ENCODE measurements around the gene PKP3.
"Not testable (repeated sequence)": the region's sequence is repeated elsewhere in the genome, so short reads cannot be mapped to it uniquely, and the experiment has no call there.

Gene PKP3

DNA sequence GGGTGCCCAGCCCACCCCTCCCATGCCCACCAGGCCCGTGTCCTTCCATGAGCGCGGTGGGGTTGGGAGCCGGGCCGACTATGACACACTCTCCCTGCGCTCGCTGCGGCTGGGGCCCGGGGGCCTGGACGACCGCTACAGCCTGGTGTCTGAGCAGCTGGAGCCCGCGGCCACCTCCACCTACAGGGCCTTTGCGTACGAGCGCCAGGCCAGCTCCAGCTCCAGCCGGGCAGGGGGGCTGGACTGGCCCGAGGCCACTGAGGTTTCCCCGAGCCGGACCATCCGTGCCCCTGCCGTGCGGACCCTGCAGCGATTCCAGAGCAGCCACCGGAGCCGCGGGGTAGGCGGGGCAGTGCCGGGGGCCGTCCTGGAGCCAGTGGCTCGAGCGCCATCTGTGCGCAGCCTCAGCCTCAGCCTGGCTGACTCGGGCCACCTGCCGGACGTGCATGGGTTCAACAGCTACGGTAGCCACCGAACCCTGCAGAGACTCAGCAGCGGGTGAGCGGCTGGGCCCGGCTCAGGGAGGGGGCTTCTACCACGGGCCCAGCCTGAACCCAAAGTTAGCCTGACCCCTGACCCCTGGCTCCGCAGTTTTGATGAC is 3.0 kb downstream of the PKP3 start:
- peak; percentile 30 for DNase-seq

DNA sequence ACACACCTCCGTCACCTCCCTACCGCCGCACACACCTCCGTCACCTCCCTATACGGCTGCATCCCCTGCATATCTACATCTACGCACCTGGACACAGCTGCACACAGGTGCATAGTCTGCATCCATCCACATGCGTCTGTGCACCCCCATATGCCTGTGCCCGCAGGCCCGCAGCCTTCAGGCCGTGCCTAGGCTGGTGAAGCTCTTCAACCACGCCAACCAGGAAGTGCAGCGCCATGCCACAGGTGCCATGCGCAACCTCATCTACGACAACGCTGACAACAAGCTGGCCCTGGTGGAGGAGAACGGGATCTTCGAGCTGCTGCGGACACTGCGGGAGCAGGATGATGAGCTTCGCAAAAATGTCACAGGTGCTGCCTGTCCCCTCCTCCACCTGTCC is 4.8 kb downstream of the PKP3 start:
- no peak for DNase-seq

DNA sequence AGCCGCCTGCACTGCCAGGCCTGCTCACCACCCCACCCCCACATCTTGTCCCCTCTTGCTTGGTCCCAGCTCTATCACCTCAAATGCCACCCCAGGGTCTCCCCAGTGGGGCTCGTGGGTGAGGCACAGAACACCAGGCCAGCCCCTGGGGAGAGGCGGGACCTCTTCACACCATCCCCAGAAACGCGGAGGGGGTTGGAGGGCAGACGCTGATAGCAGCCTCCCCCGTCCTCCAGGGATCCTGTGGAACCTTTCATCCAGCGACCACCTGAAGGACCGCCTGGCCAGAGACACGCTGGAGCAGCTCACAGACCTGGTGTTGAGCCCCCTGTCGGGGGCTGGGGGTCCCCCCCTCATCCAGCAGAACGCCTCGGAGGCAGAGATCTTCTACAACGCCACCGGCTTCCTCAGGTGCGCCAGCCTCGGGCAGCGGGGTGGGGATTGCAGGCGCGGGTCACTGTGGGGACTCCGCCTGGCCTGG is 5.8 kb downstream of the PKP3 start:
- no peak for DNase-seq

DNA sequence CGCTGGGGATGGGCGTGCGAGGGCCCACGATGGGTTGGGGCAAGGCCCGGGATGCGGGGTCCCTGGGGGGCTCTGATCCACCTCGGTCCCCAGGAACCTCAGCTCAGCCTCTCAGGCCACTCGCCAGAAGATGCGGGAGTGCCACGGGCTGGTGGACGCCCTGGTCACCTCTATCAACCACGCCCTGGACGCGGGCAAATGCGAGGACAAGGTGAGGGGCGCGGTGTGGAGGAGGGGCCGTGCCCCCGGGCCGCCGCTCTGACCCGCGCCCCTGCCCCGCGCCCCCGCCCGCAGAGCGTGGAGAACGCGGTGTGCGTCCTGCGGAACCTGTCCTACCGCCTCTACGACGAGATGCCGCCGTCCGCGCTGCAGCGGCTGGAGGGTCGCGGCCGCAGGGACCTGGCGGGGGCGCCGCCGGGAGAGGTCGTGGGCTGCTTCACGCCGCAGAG is 6.3 kb downstream of the PKP3 start:
- DNase-seq, result no peak

DNA sequence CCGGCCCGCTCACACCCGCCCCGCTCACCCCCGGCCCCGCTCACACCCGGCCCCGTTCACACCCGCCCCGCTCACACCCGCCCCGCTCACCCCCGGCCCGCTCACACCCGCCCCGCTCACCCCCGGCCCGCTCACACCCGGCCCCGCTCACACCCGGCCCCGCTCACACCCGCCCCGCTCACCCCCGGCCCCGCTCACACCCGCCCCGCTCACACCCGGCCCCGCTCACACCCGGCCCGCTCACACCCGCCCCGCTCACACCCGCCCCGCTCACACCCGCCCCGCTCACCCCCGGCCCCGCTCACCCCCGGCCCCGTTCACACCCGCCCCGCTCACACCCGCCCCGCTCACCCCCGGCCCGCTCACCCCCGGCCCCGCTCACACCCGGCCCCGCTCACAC is 7.2 kb downstream of the PKP3 start:
- DNase-seq, result not testable (repeated sequence)

DNA sequence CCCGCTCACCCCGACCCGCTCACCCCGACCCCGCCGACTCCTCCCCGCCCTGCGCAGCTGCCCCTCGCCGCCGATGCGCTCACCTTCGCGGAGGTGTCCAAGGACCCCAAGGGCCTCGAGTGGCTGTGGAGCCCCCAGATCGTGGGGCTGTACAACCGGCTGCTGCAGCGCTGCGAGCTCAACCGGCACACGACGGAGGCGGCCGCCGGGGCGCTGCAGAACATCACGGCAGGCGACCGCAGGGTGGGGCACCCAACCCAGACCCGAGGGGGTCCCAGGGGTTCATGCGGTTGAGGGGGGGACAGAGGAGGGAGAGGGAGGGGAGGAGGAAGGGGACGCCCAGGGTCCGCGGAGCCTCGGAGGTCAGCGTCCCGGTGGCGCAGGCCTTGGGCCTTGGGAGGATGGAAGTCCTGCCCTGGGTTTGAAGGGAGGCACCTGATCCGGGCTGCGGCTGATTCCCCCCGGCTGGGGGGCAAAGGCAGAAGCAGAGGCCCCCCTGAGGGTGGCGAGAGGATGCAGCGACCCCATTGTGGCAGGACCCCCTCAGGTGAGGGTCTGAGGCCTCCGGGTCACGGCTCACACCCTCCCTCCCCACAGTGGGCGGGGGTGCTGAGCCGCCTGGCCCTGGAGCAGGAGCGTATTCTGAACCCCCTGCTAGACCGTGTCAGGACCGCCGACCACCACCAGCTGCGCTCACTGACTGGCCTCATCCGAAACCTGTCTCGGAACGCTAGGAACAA is 9.2 kb downstream of the PKP3 start:
- DNase-seq, result no peak

DNA sequence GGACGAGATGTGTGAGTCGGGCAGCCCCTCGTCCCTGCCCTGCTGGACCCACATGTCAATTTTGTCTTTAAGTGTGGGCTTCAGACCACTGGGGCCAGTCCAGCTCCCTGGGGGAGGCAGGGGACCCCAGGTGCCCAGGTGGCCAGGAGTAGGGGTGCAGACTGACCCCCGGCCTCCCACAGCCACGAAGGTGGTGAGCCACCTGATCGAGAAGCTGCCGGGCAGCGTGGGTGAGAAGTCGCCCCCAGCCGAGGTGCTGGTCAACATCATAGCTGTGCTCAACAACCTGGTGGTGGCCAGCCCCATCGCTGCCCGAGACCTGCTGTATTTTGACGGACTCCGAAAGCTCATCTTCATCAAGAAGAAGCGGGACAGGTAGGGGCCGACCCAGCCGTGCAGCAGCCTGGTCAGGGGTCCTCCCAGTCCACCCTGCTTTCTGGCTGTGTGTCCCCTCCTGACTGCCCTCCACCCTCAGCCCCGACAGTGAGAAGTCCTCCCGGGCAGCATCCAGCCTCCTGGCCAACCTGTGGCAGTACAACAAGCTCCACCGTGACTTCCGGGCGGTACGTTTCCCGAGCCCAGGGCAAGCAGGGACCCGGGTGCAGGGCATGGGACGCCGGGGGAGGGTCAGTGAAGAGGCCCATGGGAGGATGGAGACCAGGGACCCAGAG is 9.9 kb downstream of the PKP3 start:
- no peak for DNase-seq

DNA sequence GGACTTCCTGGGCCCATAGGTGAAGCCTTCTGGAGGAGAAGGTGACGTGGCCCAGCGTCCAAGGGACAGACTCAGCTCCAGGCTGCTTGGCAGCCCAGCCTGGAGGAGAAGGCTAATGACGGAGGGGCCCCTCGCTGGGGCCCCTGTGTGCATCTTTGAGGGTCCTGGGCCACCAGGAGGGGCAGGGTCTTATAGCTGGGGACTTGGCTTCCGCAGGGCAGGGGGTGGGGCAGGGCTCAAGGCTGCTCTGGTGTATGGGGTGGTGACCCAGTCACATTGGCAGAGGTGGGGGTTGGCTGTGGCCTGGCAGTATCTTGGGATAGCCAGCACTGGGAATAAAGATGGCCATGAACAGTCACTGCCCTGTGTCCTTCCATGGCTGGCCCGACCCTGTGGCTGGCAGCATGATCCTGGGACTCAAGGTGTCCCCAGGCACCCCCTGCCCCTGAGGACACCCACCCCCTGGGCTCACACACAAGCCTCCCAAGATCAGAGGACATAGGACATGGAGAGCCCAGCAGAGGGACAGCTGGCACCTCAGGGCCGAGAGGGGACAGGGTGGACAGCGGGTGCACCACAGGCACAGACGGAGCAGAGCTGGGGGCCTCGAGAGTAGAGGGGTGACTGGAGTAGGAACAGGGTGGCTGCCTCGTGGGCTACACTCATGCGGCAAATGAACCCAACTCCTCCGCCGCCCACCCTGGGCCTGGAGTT is 10.7 kb downstream of the PKP3 start:
- DNase-seq, result no peak

DNA sequence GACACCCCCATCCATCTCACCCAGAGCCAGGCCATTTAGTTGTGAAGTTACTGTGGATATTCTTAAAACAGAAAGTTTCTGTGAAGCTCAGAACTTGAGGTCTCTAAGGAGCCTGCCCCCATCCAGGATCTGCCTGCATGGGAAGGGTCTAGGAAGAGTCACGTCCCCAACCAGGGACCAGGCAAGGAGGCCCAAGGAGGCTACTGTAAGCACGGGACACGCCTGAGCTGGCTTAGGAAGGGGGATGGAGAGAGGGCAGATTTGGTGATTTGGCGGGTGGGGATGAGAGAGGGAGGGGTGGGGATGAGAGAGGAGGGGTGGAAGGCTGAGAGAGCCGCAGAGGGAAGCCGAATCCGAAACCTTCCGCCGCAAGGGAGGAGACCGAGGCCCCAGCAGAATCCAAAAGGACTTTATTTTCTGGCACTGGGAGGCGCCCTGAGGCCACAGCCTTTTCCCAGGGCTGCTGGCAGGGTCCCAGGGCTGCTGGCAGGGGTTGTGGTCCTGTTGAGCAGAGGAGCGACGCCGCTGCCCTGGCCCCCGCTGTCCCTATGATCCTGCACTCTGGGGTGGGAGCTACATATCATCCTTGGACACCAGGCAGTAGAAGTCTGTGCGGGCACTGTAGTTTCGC is 11.4 kb downstream of the PKP3 start:
- DNase-seq, result no peak

DNA sequence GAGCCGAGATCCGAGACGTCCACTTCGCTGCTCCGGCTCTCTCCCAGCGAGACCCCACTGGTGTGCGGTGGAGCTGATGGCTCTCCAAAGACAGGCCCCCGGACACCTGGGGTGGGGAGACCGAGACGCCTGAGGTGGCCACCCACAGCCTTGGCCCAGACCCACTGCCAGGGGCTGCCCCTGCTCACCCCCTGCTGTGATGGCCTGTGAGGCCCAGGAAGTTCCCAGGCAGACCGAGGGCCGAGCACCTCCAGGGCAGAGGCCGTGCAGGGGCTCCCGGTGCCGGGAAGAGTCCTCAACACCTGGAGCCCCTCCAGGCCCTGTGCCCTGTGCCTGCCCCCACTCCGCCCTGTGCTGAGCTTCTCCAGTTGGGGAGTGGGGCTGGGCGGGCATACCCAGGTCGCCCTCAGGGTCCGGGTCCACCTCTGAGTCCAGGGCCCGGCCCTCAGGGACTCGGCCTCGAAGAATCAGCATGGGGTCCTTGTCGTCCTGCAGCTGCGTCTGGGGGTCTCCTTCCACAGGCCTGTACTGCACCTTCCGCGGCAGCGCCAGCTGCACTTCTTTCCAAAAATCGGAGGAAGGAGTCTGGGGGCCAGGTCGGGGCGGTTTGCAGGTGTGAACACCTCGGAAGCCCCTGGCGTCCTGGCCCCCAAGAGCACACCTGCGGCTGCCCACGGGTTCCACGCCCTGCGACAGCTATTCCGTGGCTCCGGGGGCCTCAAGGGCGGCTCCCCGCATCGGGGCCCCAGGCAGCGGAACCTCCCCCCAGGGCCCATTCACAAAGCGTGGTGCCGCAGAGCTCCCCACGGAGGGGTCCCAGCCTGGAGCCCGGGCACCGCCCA is 12.2 kb downstream of the PKP3 start:
- no peak for DNase-seq

DNA sequence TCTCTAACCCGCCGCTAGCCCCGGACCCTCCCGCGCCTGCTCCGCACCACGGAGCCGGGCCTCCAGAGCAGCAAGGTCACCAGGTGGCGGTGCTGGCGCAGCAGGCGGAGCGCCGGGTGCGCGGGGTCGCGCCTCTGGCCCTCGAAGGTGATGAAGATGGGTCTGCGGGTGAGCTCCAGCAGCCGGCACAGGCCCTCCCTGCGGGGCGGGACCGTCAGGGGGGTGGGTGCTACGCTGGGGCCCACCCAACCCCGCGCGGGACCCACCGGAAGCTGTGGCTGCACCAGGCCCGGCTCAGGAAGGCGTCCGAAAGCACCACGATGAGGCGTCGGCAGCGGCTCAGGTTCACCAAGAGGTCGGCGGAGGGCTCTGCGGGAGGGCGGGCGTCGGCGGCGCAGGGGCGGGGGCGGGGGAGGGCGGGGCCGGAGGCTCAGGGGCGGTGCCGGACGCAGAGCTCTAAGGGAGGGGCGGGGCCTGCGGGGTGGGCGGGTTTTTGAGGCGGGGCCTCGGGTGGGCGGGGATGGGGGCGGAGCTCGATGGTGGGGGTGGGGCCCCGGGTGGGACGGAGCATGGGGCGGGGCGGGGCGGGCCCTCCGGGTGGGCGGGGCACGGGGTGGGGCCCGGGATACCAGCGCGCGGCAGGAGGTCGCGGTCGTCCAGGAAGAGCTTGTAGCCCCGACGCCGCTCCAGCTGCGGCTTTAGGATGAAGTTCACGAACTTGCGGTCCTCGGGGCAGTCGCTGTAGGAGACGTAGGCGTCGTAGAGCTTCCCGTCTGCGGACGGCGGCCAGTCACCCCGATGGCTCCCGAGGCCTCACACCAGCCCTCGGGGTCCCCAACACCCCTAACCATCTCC is 13.0 kb downstream of the PKP3 start:
- DNase-seq, result peak; percentile 90

DNA sequence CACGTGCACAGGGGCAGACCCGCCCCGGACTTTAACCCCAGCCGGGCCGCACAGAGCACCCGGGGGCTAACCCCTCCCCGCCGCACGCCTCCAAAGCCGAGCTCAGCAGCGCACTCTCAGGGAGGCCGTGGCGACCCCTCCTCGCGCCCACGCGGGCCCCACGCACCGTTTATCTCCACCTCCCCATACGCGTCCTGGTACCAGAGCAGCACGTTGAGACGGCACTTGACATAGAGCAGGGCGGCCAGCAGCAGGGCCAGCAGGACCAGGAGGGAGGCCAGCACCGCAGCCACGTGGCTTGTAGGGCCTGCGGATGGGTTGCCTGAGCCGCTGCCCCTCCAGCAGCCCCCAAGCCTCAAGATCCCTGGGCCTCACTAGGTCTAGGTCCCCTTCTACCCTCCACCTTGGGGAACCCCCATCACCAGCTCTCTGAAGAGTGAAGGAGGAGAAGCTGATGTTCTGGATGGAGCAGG is 13.7 kb downstream of the PKP3 start:
- no peak for DNase-seq

DNA sequence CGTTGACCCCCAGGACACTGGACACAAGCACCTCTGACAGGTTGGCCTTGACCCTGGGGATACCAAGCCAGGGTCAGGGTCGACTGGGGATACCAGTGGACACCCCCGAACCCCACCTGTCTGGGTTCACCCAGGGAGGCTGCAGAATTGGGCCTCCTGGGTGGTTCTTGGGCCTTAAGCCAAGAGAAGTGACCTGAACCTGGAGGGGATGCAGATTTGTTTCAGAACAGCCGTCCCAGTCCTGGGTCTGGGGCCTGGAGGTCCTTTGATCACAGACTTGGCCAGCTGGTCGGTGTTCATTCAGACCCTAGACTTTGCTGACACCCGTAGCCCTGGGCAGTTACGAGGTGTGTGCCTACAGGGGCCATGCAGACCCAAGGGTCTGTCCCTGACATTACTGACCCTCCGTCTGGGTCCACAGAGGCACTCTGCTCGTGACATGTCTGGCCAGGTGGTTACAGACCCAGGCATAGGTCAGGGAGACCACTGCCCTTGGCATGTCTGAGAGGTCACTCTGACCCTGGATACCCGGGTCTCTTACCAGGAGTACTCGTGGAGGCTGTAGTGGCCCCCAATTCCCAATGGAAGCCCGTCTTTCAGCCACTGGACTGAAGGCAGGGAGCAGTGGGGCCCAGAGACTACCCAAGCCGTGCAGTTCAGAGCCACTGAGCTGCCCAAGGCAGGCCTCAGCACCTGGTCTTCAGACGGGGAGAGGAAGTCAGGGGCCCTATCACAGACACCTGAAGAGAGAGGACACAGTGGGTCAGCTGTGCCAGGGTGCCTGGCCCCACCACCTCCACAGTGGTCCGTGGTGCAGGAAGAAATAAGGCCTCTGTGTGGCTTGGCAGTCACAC is 14.4 kb downstream of the PKP3 start:
- DNase-seq, result no peak

DNA sequence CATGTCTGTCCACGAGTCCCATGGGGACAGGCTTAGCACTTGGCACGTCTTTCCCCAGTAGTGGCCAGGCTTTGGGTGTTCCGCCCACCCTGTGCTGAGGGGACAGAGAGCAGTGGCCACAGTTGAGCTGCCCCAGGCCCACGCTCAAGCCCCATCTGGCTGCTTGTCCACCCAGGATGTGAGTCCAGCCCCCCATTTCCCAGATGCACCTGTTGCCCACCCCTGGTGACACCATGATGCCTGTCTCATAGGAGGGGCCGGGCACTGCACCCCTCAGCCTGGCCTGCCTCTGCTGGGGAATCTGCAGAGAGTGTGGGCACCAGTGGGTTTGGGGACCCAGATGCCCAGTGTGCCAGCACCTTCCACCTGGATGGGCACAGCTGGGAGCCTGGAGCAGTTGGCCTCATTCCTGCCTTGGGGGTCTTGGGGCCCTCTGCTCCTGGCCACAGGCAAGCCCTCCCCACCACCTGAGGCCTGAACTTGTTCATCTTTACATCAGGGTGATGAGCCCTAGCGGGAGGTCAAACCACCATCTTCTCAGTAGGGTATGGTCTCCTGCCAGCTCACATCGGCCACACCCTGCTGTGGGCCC is 15.1 kb downstream of the PKP3 start:
- no peak for DNase-seq

DNA sequence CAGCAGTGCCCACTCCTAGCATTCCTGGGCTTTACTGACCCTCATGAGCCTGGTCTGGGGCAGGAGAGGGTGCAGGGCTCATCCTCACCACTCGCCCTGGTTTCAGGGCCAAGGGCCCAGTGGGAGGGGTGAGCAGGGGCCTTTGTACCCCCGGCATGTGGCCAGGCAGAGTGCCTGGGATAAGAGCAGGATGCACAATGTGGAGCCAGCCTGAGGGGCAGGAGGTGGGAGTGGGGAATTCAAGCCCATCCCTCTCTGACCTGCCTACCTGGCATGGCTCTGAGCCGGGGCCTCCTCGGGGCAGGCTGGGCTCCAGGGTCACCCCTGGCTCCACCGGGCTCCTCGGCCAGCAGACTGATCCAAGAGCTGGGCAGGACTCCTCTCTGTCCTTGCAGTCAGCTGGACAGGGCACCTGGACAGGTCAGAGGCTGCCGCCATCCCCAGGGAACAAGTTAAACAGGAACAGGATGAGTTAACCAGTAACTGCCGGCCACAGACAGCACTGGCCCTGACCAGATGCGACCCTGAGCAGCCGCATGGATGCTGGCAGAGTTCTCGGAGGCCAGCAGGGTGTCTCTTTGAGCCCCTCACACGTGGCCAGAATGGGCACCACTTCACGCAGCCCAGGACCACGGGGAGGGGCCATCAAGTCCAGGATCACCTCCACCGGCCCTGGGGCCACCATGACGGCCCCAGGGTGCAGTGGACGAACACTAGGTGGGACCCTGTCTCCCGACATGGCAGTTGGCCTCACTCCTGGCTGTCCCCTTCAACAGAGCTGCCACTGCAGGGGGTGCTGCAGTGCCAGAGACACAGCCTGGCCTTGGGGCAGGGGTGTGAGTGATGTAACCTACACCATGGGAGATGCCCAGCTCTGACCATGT is 15.8 kb downstream of the PKP3 start:
- no peak for DNase-seq

DNA sequence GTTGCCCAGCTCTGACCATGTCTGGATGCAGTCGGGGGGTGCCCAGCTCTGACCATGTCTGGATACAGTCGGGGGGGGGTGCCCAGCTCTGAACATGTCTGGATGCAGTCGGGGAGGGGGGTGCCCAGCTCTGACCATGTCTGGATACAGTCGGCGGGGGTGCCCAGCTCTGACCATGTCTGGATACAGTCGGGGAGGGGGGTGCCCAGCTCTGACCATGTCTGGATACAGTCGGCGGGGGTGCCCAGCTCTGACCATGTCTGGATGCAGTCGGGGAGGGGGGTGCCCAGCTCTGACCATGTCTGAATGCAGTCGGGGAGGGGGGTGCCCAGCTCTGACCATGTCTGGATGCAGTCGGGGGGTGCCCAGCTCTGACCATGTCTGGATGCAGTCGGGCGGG is 16.7 kb downstream of the PKP3 start:
- not testable (repeated sequence) for DNase-seq

DNA sequence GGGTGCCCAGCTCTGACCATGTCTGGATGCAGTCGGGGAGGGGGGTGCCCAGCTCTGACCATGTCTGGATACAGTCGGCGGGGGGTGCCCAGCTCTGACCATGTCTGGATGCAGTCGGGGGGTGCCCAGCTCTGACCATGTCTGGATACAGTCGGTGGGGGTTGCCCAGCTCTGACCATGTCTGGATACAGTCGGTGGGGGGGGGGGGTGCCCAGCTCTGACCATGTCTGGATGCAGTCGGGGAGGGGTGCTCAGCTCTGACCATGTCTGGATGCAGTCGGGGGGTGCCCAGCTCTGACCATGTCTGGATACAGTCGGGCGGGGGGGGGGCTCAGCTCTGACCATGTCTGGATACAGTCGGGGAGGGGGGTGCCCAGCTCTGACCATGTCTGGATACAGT is 17.5 kb downstream of the PKP3 start:
- DNase-seq, result not testable (repeated sequence)

DNA sequence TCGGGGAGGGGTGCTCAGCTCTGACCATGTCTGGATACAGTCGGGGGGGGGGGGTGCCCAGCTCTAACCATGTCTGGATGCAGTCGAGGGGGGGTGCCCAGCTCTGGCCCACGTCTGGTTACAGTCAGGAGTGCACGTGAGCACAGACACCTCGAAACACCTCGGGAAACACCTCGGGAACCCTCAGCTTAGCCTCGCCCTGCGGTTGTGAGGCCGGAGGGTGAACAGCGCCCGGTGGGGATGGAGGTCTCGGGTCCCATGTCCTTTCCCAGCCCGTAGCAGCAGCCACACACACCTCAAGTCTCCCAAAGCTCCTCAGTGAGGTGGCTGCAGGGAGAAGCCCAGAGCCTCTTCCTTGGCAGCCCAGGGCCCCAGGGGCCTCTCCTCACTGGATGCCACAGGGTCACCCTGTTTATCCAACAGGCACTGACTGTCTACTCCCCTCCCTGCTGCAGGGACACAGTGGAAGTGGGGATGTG is 18.7 kb downstream of the PKP3 start:
- DNase-seq, result no peak
